22Rv1 (cell line): ENCODE data around the gene TST.

Experiments
- CTCF ChIP-seq: fragments of 450-650 bp; IDR thresholded peaks from 2 replicates; pipeline ENCODE4 v1.5.1; 2017; ENCODE audit warnings: mild to moderate bottlenecking
- ZFX ChIP-seq: fragments of 450-650 bp; IDR thresholded peaks from 2 replicates; pipeline ENCODE4 v1.6.1; 2017; ENCODE audit warnings: antibody characterized with exemption, borderline replicate concordance

GRCh38 chr22:37018815-37019308, 385 bp downstream of the TST start:
- TF ChIP-seq CTCF, result no peak
- no peak for TF ChIP-seq ZFX
